ENCODE data around the gene SUV39H1.
A peak's percentile ranks its signal among the peaks of the same experiment; 100 is the strongest.

Gene SUV39H1

DNA sequence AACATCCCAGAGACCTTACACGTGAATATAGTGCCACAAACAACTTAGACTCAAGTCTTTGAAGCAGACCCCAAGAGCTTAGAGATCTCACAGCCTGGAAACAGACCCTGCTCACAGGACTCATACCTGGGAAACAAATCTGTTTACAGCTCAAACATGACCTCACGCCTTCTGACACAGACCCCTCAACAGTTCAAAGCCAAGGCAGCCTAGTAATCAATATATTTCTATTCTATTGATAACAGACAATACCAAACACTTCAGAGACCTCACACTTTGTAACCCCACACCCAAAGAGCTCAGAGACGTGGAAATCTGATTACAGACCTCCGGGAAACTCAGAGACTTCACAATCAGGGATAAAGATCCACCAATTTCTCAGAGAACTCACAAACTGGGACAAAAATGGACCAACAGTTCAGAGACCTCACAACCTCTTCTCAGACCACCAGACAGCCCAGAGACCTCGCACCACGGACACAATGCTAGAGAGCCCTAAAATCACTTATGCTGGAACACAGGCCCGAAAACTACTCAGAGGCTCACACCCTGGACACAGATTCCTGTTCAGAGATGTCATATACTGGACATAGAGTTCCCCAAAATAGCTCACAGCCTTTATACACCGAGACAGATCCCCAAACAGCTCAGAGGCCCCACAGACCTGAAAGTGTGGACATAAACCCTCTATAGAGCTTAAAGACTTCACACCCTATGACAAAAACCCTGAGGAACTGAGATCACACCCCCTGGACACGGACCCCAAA, 14.8 kb downstream of the SUV39H1 start:
- H3K9me3 ChIP-seq (ENCODE audit: low read length), result peaks cover 3% of the 10 kb centered on the region
- H3K27me3 ChIP-seq (ENCODE audit: insufficient read depth, low read length), result no peaks in the 10 kb centered on the region
- no peaks in the 10 kb centered on the region for H3K4me1 ChIP-seq (ENCODE audit: insufficient read depth, low read length)
- peaks cover 4% of the 10 kb centered on the region for H3K36me3 ChIP-seq (ENCODE audit: insufficient read depth, low read length)
- no peak overlapping the region for H2AFZ ChIP-seq (ENCODE audit: low read depth, low read length)
- H3K4me3 ChIP-seq (ENCODE audit: low read length), result no peak overlapping the region

GRCh38 chrX:48711929-48712505, 15.5 kb downstream of the SUV39H1 start:
- Histone ChIP-seq H3K27me3 (ENCODE audit: insufficient read depth, low read length) (no peaks in the 10 kb centered on the region), H3K36me3 (ENCODE audit: insufficient read depth, low read length) (peaks cover 4% of the 10 kb centered on the region), H2AFZ (ENCODE audit: low read depth, low read length) (no peak overlapping the region), H3K4me3 (ENCODE audit: low read length) (no peak overlapping the region), H3K9me3 (ENCODE audit: low read length) (peaks cover 5% of the 10 kb centered on the region), H3K4me1 (ENCODE audit: insufficient read depth, low read length) (no peaks in the 10 kb centered on the region)

GRCh38 chrX:48713847-48714246, 17.3 kb downstream of the SUV39H1 start:
- H3K9me3 ChIP-seq (ENCODE audit: low read length), result peaks cover 5% of the 10 kb centered on the region
- no peaks in the 10 kb centered on the region for H3K36me3 ChIP-seq (ENCODE audit: insufficient read depth, low read length)
- H3K4me3 ChIP-seq (ENCODE audit: low read length), result no peak overlapping the region
- H3K27me3 ChIP-seq (ENCODE audit: insufficient read depth, low read length), result no peaks in the 10 kb centered on the region
- H2AFZ ChIP-seq (ENCODE audit: low read depth, low read length), result no peak overlapping the region
- no peaks in the 10 kb centered on the region for H3K4me1 ChIP-seq (ENCODE audit: insufficient read depth, low read length)

- Histone ChIP-seq H3K27me3 (ENCODE audit: insufficient read depth, low read length) (no peaks in the 10 kb centered on the region), H3K36me3 (ENCODE audit: insufficient read depth, low read length) (no peaks in the 10 kb centered on the region), H3K9me3 (ENCODE audit: low read length) (peaks cover 3% of the 10 kb centered on the region), H2AFZ (ENCODE audit: low read depth, low read length) (no peak overlapping the region), H3K4me1 (ENCODE audit: insufficient read depth, low read length) (no peaks in the 10 kb centered on the region), H3K4me3 (ENCODE audit: low read length) (no peak overlapping the region)
Measured at GRCh38 chrX:48714573-48714972, 18.0 kb downstream of the SUV39H1 start.

DNA sequence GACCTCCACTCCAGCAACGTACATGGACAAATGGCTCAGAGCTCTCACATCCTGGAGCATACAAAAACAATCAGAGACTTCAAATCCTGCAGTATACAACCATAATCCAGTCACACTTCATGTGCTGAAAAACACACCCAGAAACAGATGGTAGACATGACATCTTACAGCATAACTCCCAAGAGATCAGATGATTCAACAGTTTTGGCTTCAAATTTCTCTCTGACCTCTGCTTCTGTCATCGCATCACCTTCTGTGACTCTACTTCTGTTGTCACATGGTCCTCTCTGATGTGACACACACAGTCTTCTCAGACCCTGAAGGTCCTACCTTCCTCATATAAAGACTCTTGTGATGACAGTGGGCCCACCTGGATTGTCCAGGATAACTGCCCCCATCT, 18.5 kb downstream of the SUV39H1 start:
- Histone ChIP-seq H3K27me3 (ENCODE audit: insufficient read depth, low read length) (no peaks in the 10 kb centered on the region), H3K9me3 (ENCODE audit: low read length) (peaks cover 3% of the 10 kb centered on the region), H3K36me3 (ENCODE audit: insufficient read depth, low read length) (no peaks in the 10 kb centered on the region), H3K4me1 (ENCODE audit: insufficient read depth, low read length) (no peaks in the 10 kb centered on the region), H2AFZ (ENCODE audit: low read depth, low read length) (no peak overlapping the region), H3K4me3 (ENCODE audit: low read length) (no peak overlapping the region)

DNA sequence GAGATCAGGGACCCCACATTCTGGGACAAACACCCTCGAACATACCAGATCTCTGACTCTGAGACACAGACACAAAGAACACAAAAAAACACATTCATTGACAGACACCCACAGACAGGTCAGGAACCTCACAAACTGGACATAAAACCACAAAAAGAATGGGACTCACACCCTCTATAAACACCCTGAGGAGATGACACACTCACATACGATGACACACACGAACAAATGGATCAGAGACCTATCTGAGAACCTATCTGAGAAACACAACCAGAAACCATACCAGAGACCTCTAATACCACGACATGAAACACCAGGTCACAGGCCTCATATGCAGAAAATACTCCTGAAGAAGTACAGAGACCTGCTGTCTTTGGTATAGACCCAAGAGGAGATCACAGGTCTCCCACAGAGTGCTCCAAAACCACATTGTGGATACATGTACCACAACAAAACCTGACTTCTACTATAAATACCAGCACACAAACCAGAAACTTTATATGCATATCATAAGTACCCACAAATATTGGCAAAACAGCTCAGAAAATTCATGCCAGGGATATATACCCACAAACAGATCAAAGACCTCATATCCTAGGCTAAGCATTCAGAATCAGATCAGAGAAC, 19.5 kb downstream of the SUV39H1 start:
- H3K4me3 ChIP-seq (ENCODE audit: low read length), result no peak overlapping the region
- H3K36me3 ChIP-seq (ENCODE audit: insufficient read depth, low read length), result no peaks in the 10 kb centered on the region
- H2AFZ ChIP-seq (ENCODE audit: low read depth, low read length), result no peak overlapping the region
- no peaks in the 10 kb centered on the region for H3K4me1 ChIP-seq (ENCODE audit: insufficient read depth, low read length)
- no peaks in the 10 kb centered on the region for H3K27me3 ChIP-seq (ENCODE audit: insufficient read depth, low read length)
- H3K9me3 ChIP-seq (ENCODE audit: low read length), result peaks cover 3% of the 10 kb centered on the region

DNA sequence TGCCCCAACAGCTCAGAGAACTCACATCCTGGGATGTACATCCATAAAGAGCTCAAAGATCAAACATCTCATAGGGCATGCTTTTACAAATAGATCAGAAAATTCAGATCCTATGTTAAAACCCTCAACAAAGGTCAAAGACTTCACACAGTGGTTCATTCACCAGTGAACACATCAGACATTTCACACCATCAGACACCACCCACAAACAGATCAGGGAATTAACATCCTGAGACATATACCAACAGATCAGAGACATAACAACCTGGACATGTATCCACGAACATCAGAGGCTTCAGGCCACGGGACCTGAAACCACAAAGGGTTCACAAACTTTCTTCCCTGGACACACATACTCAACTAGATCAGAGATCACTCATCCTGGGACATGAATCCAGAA, 23.4 kb downstream of the SUV39H1 start:
- Histone ChIP-seq H3K27me3 (ENCODE audit: insufficient read depth, low read length) (no peaks in the 10 kb centered on the region), H2AFZ (ENCODE audit: low read depth, low read length) (no peak overlapping the region), H3K9me3 (ENCODE audit: low read length) (peaks cover 3% of the 10 kb centered on the region), H3K36me3 (ENCODE audit: insufficient read depth, low read length) (no peaks in the 10 kb centered on the region), H3K4me1 (ENCODE audit: insufficient read depth, low read length) (no peaks in the 10 kb centered on the region), H3K4me3 (ENCODE audit: low read length) (no peak overlapping the region)

- Histone ChIP-seq H3K4me3 (ENCODE audit: low read length) (no peak overlapping the region), H3K4me1 (ENCODE audit: insufficient read depth, low read length) (no peaks in the 10 kb centered on the region), H2AFZ (ENCODE audit: low read depth, low read length) (no peak overlapping the region), H3K36me3 (ENCODE audit: insufficient read depth, low read length) (no peaks in the 10 kb centered on the region), H3K9me3 (ENCODE audit: low read length) (peaks cover 3% of the 10 kb centered on the region), H3K27me3 (ENCODE audit: insufficient read depth, low read length) (no peaks in the 10 kb centered on the region)
Measured at GRCh38 chrX:48720577-48721250, 24.2 kb downstream of the SUV39H1 start.

DNA sequence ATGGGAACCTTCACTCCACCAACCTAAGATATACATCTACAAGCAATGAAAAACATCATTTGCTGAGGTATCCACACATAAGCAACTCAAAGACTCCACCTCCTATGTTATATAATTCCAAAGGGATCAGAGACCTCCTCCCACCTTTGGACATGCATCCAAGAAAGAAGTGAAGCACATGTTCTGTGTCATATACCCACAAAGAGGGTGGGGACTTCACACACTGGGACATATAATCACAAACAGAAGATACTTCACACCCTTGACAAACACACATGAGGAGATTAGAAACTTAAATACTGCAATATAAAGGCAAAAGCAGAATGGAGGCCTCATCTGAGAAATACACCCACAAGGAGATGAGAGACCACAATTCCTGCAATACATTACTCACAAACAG, 25.4 kb downstream of the SUV39H1 start:
- no peak overlapping the region for H2AFZ ChIP-seq (ENCODE audit: low read depth, low read length)
- H3K27me3 ChIP-seq (ENCODE audit: insufficient read depth, low read length), result no peaks in the 10 kb centered on the region
- H3K4me3 ChIP-seq (ENCODE audit: low read length), result no peak overlapping the region
- H3K4me1 ChIP-seq (ENCODE audit: insufficient read depth, low read length), result no peaks in the 10 kb centered on the region
- H3K36me3 ChIP-seq (ENCODE audit: insufficient read depth, low read length), result no peaks in the 10 kb centered on the region
- peaks cover 2% of the 10 kb centered on the region for H3K9me3 ChIP-seq (ENCODE audit: low read length)

DNA sequence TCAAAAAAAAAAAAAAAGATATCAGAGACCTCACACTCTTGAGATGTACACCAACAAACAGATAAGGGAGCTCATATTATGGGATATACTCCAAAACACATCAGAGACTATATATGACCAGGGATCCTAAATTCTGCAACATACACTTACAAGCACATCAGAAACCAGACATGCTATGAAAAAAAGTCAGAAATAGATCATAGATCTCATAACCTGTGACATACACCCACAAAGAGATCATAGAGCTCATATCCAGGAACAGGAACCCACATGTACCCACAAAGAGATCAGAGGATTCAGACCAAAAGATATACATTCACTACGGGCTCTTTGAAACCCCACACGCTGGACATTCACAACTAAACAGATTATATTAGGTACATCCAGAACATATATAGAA, 30.1 kb downstream of the SUV39H1 start:
- H3K4me3 ChIP-seq (ENCODE audit: low read length), result no peak overlapping the region
- H2AFZ ChIP-seq (ENCODE audit: low read depth, low read length), result no peak overlapping the region
- H3K4me1 ChIP-seq (ENCODE audit: insufficient read depth, low read length), result no peaks in the 10 kb centered on the region
- H3K36me3 ChIP-seq (ENCODE audit: insufficient read depth, low read length), result no peaks in the 10 kb centered on the region
- no peaks in the 10 kb centered on the region for H3K27me3 ChIP-seq (ENCODE audit: insufficient read depth, low read length)
- H3K9me3 ChIP-seq (ENCODE audit: low read length), result no peaks in the 10 kb centered on the region

- Histone ChIP-seq H3K27me3 (ENCODE audit: insufficient read depth, low read length) (no peaks in the 10 kb centered on the region), H3K36me3 (ENCODE audit: insufficient read depth, low read length) (no peaks in the 10 kb centered on the region), H3K4me1 (ENCODE audit: insufficient read depth, low read length) (no peaks in the 10 kb centered on the region), H3K4me3 (ENCODE audit: low read length) (no peak overlapping the region), H3K9me3 (ENCODE audit: low read length) (no peaks in the 10 kb centered on the region), H2AFZ (ENCODE audit: low read depth, low read length) (no peak overlapping the region)
Measured at GRCh38 chrX:48728653-48729052, 32.1 kb downstream of the SUV39H1 start.

DNA sequence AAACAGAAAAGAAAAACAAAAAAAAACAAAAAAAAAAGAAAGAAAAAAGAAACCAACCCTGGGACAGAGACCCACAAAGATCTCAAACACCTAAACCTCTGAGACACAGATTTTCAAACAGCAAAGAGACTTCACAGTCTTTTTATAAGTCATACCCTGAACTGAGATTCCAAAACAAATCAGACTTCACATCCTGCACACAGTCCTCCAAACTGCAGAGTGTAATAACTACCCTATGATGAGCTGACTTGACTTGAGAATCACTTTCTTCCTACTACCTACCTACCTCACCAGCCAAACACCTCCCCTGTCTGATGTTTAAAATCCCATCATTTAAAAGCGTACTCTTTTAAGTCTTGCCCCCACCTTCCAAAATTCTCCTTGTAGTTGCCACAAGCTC, 39.8 kb downstream of the SUV39H1 start:
- Histone ChIP-seq H3K9me3 (ENCODE audit: low read length) (no peaks in the 10 kb centered on the region), H3K36me3 (ENCODE audit: insufficient read depth, low read length) (no peaks in the 10 kb centered on the region), H2AFZ (ENCODE audit: low read depth, low read length) (no peak overlapping the region), H3K4me3 (ENCODE audit: low read length) (peak overlapping the region; percentile 68), H3K27me3 (ENCODE audit: insufficient read depth, low read length) (no peaks in the 10 kb centered on the region), H3K4me1 (ENCODE audit: insufficient read depth, low read length) (peaks cover 7% of the 10 kb centered on the region)

- H3K36me3 ChIP-seq (ENCODE audit: insufficient read depth, low read length), result no peaks in the 10 kb centered on the region
- peak overlapping the region; percentile 68 for H3K4me3 ChIP-seq (ENCODE audit: low read length)
- peaks cover 7% of the 10 kb centered on the region for H3K4me1 ChIP-seq (ENCODE audit: insufficient read depth, low read length)
- no peaks in the 10 kb centered on the region for H3K27me3 ChIP-seq (ENCODE audit: insufficient read depth, low read length)
- no peak overlapping the region for H2AFZ ChIP-seq (ENCODE audit: low read depth, low read length)
- H3K9me3 ChIP-seq (ENCODE audit: low read length), result no peaks in the 10 kb centered on the region
Measured at GRCh38 chrX:48736878-48737212, 40.3 kb downstream of the SUV39H1 start.
